Measurements from ENCODE around the gene DOCK1. TPM values are rescaled to one million over a fixed set of nuclear protein-coding genes. Genes with fewer than 3 reads are reported as not detected.

DOCK1 gene
- polyA plus RNA-seq, 1 donor from 2014 or later = 2.7 TPM

DNA sequence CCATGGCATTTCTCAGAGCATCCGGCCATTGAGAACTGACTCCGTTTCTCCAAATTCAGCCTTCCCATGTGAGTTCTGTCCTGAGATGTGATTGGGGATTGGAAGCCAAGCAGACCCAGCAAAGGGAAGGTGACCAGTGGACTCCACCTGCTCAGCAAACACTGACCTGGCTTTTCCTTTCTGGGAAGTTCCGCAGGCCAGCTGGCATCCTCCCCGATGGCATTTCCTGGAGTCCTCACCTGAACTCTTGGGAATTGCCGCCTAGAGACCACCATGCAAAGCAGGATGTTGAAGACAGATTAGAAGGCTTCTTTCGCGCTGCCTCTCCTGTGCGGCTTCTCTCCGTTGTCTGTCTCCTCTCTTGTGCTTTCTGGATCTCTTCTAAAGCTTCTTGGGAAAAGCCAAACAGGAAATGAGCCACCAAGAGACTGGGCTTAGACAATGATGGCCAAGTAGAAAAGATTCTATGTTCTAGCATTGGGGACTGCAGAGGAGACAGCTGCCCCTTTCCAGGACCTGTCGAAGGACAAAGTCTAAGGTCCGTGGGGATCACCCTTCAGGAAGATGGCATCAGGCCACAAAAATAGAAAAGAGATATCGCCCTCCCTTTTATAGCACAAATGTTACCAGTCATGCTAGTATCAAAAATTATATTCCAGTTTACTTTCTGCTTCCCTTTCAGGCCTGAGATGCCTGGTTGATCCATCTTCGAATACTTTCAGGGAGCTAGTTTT, 394.9 kb downstream of the DOCK1 start:
- Histone ChIP-seq H3K9ac (ENCODE audit: low read length) (no peak overlapping the region), H3K79me2 (replicated peaks; ENCODE audit: insufficient read depth, low read length) (no peaks in the 10 kb centered on the region), H4K20me1 (ENCODE audit: insufficient read depth) (no peaks in the 10 kb centered on the region), H3K4me2 (ENCODE audit: low read length) (no peak overlapping the region), H3F3A (ENCODE audit: insufficient read depth, low read length, poor library complexity, severe bottlenecking) (no peaks in the 10 kb centered on the region), H3K36me3 (ENCODE audit: insufficient read depth, low read length) (no peaks in the 10 kb centered on the region), H3K27me3 (ENCODE audit: insufficient read depth, low read depth, low read length) (no peaks in the 10 kb centered on the region), H3K4me3 (ENCODE audit: low read length) (no peak overlapping the region), H3K9me3 (ENCODE audit: low read length) (no peaks in the 10 kb centered on the region), H2AFZ (ENCODE audit: low read depth, low read length) (no peak overlapping the region), H3K27ac (ENCODE audit: low read length) (peak overlapping the region; percentile 62), H3K9me2 (ENCODE audit: insufficient read depth, low read length) (no peaks in the 10 kb centered on the region)
- no peak for TF ChIP-seq MXI1 (conservative IDR thresholded peaks at IDR 0.05; ENCODE audit: poor library complexity, severe bottlenecking)
- no peak for TF ChIP-seq CTCF (IDR thresholded peaks at IDR 0.05; ENCODE audit: poor library complexity, severe bottlenecking)
- TF ChIP-seq EP300 (conservative IDR thresholded peaks at IDR 0.05; ENCODE audit: poor library complexity, severe bottlenecking) = no peak
- TF ChIP-seq, protein P1, sequence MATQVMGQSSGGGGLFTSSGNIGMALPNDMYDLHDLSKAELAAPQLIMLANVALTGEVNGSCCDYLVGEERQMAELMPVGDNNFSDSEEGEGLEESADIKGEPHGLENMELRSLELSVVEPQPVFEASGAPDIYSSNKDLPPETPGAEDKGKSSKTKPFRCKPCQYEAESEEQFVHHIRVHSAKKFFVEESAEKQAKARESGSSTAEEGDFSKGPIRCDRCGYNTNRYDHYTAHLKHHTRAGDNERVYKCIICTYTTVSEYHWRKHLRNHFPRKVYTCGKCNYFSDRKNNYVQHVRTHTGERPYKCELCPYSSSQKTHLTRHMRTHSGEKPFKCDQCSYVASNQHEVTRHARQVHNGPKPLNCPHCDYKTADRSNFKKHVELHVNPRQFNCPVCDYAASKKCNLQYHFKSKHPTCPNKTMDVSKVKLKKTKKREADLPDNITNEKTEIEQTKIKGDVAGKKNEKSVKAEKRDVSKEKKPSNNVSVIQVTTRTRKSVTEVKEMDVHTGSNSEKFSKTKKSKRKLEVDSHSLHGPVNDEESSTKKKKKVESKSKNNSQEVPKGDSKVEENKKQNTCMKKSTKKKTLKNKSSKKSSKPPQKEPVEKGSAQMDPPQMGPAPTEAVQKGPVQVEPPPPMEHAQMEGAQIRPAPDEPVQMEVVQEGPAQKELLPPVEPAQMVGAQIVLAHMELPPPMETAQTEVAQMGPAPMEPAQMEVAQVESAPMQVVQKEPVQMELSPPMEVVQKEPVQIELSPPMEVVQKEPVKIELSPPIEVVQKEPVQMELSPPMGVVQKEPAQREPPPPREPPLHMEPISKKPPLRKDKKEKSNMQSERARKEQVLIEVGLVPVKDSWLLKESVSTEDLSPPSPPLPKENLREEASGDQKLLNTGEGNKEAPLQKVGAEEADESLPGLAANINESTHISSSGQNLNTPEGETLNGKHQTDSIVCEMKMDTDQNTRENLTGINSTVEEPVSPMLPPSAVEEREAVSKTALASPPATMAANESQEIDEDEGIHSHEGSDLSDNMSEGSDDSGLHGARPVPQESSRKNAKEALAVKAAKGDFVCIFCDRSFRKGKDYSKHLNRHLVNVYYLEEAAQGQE (IDR thresholded peaks at IDR 0.05; ENCODE audit: borderline replicate concordance) = no peak
- no peak for TF ChIP-seq POLR2AphosphoS5 (IDR thresholded peaks at IDR 0.05)
- no peak for TF ChIP-seq SMC3 (conservative IDR thresholded peaks at IDR 0.05; ENCODE audit: poor library complexity)
- no peak for TF ChIP-seq EZH2 (IDR thresholded peaks at IDR 0.05; ENCODE audit: borderline replicate concordance, insufficient read depth, low read length, poor library complexity, severe bottlenecking)
- TF ChIP-seq RAD21 (conservative IDR thresholded peaks at IDR 0.05) = no peak
- no peak for TF ChIP-seq TAF1 (IDR thresholded peaks at IDR 0.05; ENCODE audit: low read depth)

GRCh38 chr10:127300868-127301321, 395.7 kb downstream of the DOCK1 start:
- Histone ChIP-seq H3K9me2 (ENCODE audit: insufficient read depth, low read length) (no peaks in the 10 kb centered on the region), H3K36me3 (ENCODE audit: insufficient read depth, low read length) (no peaks in the 10 kb centered on the region), H3K79me2 (replicated peaks; ENCODE audit: insufficient read depth, low read length) (no peaks in the 10 kb centered on the region), H3K27ac (ENCODE audit: low read length) (peak overlapping the region; percentile 62), H2AFZ (ENCODE audit: low read depth, low read length) (peak overlapping the region; percentile 30), H3K9me3 (ENCODE audit: low read length) (no peaks in the 10 kb centered on the region), H3K27me3 (ENCODE audit: insufficient read depth, low read depth, low read length) (no peaks in the 10 kb centered on the region), H3K4me2 (ENCODE audit: low read length) (no peak overlapping the region), H3K9ac (ENCODE audit: low read length) (peak overlapping the region; percentile 35), H3F3A (ENCODE audit: insufficient read depth, low read length, poor library complexity, severe bottlenecking) (no peaks in the 10 kb centered on the region), H3K4me3 (ENCODE audit: low read length) (no peak overlapping the region), H4K20me1 (ENCODE audit: insufficient read depth) (no peaks in the 10 kb centered on the region)
- peak; percentile 36 for TF ChIP-seq RAD21 (conservative IDR thresholded peaks at IDR 0.05)
- TF ChIP-seq TAF1 (IDR thresholded peaks at IDR 0.05; ENCODE audit: low read depth) = no peak
- TF ChIP-seq, protein P1 (IDR thresholded peaks at IDR 0.05; ENCODE audit: borderline replicate concordance) = peak; percentile 46
- peak; percentile 34 for TF ChIP-seq EP300 (conservative IDR thresholded peaks at IDR 0.05; ENCODE audit: poor library complexity, severe bottlenecking)
- TF ChIP-seq POLR2AphosphoS5 (IDR thresholded peaks at IDR 0.05) = peak; percentile 100
- TF ChIP-seq SMC3 (conservative IDR thresholded peaks at IDR 0.05; ENCODE audit: poor library complexity) = no peak
- TF ChIP-seq CTCF (IDR thresholded peaks at IDR 0.05; ENCODE audit: poor library complexity, severe bottlenecking) = no peak
- no peak for TF ChIP-seq EZH2 (IDR thresholded peaks at IDR 0.05; ENCODE audit: borderline replicate concordance, insufficient read depth, low read length, poor library complexity, severe bottlenecking)

Measured in neural cell (in vitro differentiated cells).